SK-N-SH treated with all-trans-retinoic acid at 6 μM for 48 hours (cell line): ENCODE results near the gene GRIK1.

Experiments used
- ATAC-seq: fragments of 200-7000 bp; cut with Tn5 transposase; 3 replicates; pipeline ENCODE4 v1.9.1; 2020; ENCODE audit warnings: mild to moderate bottlenecking, moderate library complexity
- ARNTL ChIP-seq: fragments of 450-650 bp; formaldehyde crosslinking; IDR thresholded peaks from 2 replicates; pipeline ENCODE4 v1.5.0; 2020; ENCODE audit warnings: low read depth, mild to moderate bottlenecking, moderate library complexity, borderline replicate concordance
- BACH2 ChIP-seq: fragments of 250-450 bp; sonication (Bioruptor Pico); IDR thresholded peaks from 2 replicates; pipeline ENCODE4 v1.9.0; 2021; ENCODE audit warnings: mild to moderate bottlenecking, borderline replicate concordance
- CREB5 ChIP-seq: fragments of 250-450 bp; sonication (Bioruptor Pico); IDR thresholded peaks from 2 replicates; pipeline ENCODE4 v1.5.1; 2020; ENCODE audit warnings: low read depth, mild to moderate bottlenecking, moderate library complexity
- CSDC2 ChIP-seq: fragments of 250-450 bp; sonication (Bioruptor Pico); IDR thresholded peaks from 2 replicates; pipeline ENCODE4 v1.5.0; 2020; ENCODE audit warnings: mild to moderate bottlenecking, moderate library complexity
- ESRRG ChIP-seq: fragments of 250-450 bp; sonication (Bioruptor Pico); IDR thresholded peaks from 2 replicates; pipeline ENCODE4 v1.6.1; 2021; ENCODE audit warnings: mild to moderate bottlenecking
- GLIS3 ChIP-seq: fragments of 250-450 bp; sonication (Bioruptor Pico); IDR thresholded peaks from 2 replicates; pipeline ENCODE4 v1.5.0; 2020; ENCODE audit warnings: mild to moderate bottlenecking, moderate library complexity
- ISL1 ChIP-seq: fragments of 250-450 bp; sonication (Bioruptor Pico); IDR thresholded peaks from 2 replicates; pipeline ENCODE4 v2.1.2; 2022; ENCODE audit warnings: mild to moderate bottlenecking, moderate library complexity
- OSR1 ChIP-seq: fragments of 250-450 bp; sonication (Bioruptor Pico); IDR thresholded peaks from 2 replicates; pipeline ENCODE4 v1.8.0; 2022; ENCODE audit warnings: moderate library complexity, mild to moderate bottlenecking, inconsistent platforms
- PPARA ChIP-seq: fragments of 250-450 bp; sonication (Bioruptor Pico); IDR thresholded peaks from 2 replicates; pipeline ENCODE4 v1.5.0; 2020; ENCODE audit warnings: mild to moderate bottlenecking, borderline replicate concordance
- RARB ChIP-seq: fragments of 250-450 bp; sonication (Bioruptor Pico); IDR thresholded peaks from 2 replicates; pipeline ENCODE4 v1.8.0; 2021; ENCODE audit warnings: mild to moderate bottlenecking, moderate library complexity
- SNAI2 ChIP-seq: fragments of 250-450 bp; sonication (Bioruptor Pico); IDR thresholded peaks from 2 replicates; pipeline ENCODE4 v1.5.0; 2020; ENCODE audit warnings: mild to moderate bottlenecking, moderate library complexity
- TCF4 ChIP-seq: fragments of 250-450 bp; sonication (Bioruptor Pico); IDR thresholded peaks from 2 replicates; pipeline ENCODE4 v1.8.0; 2021; ENCODE audit warnings: mild to moderate bottlenecking, moderate library complexity, borderline replicate concordance
- TOX ChIP-seq: fragments of 250-450 bp; sonication (Bioruptor Pico); IDR thresholded peaks from 2 replicates; pipeline ENCODE4 v1.8.0; 2021; ENCODE audit warnings: mild to moderate bottlenecking, moderate library complexity, borderline replicate concordance
- ZC3H10 ChIP-seq: fragments of 250-450 bp; sonication (Bioruptor Pico); IDR thresholded peaks from 2 replicates; pipeline ENCODE4 v1.5.1; 2021; ENCODE audit warnings: mild to moderate bottlenecking, moderate library complexity
- ZFP3 ChIP-seq: fragments of 250-450 bp; sonication (Bioruptor Pico); IDR thresholded peaks from 2 replicates; pipeline ENCODE4 v1.5.0; 2020; ENCODE audit warnings: mild to moderate bottlenecking, moderate library complexity
- ZFP30 ChIP-seq: fragments of 450-650 bp; formaldehyde crosslinking; IDR thresholded peaks from 2 replicates; pipeline ENCODE4 v1.5.0; 2022; ENCODE audit warnings: mild to moderate bottlenecking, moderate library complexity
- ZNF565 ChIP-seq: fragments of 450-650 bp; formaldehyde crosslinking; conservative IDR thresholded peaks from 2 replicates; pipeline ENCODE4 v1.5.0; 2020; ENCODE audit warnings: low read depth, mild to moderate bottlenecking, moderate library complexity
- ZNF70 ChIP-seq: fragments of 450-650 bp; formaldehyde crosslinking; IDR thresholded peaks from 2 replicates; pipeline ENCODE4 v1.5.0; 2020; ENCODE audit warnings: mild to moderate bottlenecking, moderate library complexity
- ZNF8 ChIP-seq: fragments of 450-650 bp; formaldehyde crosslinking; IDR thresholded peaks from 2 replicates; pipeline ENCODE4 v1.5.0; 2020; ENCODE audit warnings: mild to moderate bottlenecking, moderate library complexity
- TF ChIP-seq, protein P1 (sequence below): fragments of 250-450 bp; sonication (Bioruptor Pico); IDR thresholded peaks from 2 replicates; pipeline ENCODE4 v1.5.1; 2021; ENCODE audit warnings: mild to moderate bottlenecking, moderate library complexity
- TF ChIP-seq, protein P2 (sequence below): fragments of 250-450 bp; sonication (Bioruptor Pico); IDR thresholded peaks from 2 replicates; pipeline ENCODE4 v1.5.0; 2020; ENCODE audit warnings: mild to moderate bottlenecking, moderate library complexity
- TF ChIP-seq, protein P3 (sequence below): fragments of 250-450 bp; sonication (Bioruptor Pico); IDR thresholded peaks from 2 replicates; pipeline ENCODE4 v1.8.0; 2021; ENCODE audit warnings: low read depth, mild to moderate bottlenecking, moderate library complexity, borderline replicate concordance
- TF ChIP-seq, protein P4 (sequence below): fragments of 250-450 bp; sonication (Bioruptor Pico); IDR thresholded peaks from 2 replicates; pipeline ENCODE4 v1.8.0; 2020; ENCODE audit warnings: mild to moderate bottlenecking, moderate library complexity, borderline replicate concordance

GRIK1 gene

GRCh38 chr21:29762570-29763082, 177.2 kb downstream of the GRIK1 start:
- no peak for TF ChIP-seq ARNTL (CRISPR knock-in tag)
- no peak for TF ChIP-seq SNAI2
- TF ChIP-seq ZFP30 (CRISPR knock-in tag): no peak
- no peak for TF ChIP-seq ZFP3 (CRISPR knock-in tag)
- no peak for TF ChIP-seq GLIS3
- TF ChIP-seq BACH2 (CRISPR knock-in tag): no peak
- no peak for TF ChIP-seq ZNF70 (CRISPR knock-in tag)
- TF ChIP-seq ESRRG: no peak
- no peak for TF ChIP-seq CSDC2 (CRISPR knock-in tag)
- TF ChIP-seq TOX: no peak
- TF ChIP-seq OSR1 (CRISPR knock-in tag): no peak
- TF ChIP-seq RARB: no peak
- no peak for TF ChIP-seq ZNF565
- TF ChIP-seq, protein P1, sequence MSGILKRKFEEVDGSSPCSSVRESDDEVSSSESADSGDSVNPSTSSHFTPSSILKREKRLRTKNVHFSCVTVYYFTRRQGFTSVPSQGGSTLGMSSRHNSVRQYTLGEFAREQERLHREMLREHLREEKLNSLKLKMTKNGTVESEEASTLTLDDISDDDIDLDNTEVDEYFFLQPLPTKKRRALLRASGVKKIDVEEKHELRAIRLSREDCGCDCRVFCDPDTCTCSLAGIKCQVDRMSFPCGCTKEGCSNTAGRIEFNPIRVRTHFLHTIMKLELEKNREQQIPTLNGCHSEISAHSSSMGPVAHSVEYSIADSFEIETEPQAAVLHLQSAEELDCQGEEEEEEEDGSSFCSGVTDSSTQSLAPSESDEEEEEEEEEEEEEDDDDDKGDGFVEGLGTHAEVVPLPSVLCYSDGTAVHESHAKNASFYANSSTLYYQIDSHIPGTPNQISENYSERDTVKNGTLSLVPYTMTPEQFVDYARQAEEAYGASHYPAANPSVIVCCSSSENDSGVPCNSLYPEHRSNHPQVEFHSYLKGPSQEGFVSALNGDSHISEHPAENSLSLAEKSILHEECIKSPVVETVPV (CRISPR knock-in tag): no peak
- TF ChIP-seq, protein P2, sequence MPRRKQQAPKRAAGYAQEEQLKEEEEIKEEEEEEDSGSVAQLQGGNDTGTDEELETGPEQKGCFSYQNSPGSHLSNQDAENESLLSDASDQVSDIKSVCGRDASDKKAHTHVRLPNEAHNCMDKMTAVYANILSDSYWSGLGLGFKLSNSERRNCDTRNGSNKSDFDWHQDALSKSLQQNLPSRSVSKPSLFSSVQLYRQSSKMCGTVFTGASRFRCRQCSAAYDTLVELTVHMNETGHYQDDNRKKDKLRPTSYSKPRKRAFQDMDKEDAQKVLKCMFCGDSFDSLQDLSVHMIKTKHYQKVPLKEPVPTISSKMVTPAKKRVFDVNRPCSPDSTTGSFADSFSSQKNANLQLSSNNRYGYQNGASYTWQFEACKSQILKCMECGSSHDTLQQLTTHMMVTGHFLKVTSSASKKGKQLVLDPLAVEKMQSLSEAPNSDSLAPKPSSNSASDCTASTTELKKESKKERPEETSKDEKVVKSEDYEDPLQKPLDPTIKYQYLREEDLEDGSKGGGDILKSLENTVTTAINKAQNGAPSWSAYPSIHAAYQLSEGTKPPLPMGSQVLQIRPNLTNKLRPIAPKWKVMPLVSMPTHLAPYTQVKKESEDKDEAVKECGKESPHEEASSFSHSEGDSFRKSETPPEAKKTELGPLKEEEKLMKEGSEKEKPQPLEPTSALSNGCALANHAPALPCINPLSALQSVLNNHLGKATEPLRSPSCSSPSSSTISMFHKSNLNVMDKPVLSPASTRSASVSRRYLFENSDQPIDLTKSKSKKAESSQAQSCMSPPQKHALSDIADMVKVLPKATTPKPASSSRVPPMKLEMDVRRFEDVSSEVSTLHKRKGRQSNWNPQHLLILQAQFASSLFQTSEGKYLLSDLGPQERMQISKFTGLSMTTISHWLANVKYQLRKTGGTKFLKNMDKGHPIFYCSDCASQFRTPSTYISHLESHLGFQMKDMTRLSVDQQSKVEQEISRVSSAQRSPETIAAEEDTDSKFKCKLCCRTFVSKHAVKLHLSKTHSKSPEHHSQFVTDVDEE: no peak
- no peak for TF ChIP-seq TCF4 (CRISPR knock-in tag)
- no peak for TF ChIP-seq CREB5
- no peak for ATAC-seq

DNA sequence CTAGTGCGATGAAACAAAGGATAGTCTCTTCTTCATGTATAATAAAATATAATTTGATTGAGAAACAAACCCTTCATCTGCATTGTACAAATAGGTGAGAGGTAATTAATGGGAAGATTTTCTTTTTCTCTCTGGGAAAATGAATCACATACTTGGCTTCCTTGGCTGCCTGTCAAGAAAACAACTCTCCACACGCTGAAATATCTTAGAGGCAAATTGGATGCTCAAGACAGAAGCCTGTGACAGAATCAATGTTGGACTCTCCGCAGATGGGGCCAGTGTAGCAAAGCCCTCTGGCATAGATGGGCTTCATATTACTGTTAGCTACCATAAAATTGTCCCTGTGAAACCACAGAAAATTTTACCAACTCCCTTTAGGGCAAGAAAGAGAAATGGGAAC, 186.6 kb downstream of the GRIK1 start:
- TF ChIP-seq ZNF70 (CRISPR knock-in tag) (no peak), OSR1 (CRISPR knock-in tag) (no peak), TCF4 (CRISPR knock-in tag) (no peak), ZNF8 (CRISPR knock-in tag) (no peak)
- ATAC-seq: no peak

DNA sequence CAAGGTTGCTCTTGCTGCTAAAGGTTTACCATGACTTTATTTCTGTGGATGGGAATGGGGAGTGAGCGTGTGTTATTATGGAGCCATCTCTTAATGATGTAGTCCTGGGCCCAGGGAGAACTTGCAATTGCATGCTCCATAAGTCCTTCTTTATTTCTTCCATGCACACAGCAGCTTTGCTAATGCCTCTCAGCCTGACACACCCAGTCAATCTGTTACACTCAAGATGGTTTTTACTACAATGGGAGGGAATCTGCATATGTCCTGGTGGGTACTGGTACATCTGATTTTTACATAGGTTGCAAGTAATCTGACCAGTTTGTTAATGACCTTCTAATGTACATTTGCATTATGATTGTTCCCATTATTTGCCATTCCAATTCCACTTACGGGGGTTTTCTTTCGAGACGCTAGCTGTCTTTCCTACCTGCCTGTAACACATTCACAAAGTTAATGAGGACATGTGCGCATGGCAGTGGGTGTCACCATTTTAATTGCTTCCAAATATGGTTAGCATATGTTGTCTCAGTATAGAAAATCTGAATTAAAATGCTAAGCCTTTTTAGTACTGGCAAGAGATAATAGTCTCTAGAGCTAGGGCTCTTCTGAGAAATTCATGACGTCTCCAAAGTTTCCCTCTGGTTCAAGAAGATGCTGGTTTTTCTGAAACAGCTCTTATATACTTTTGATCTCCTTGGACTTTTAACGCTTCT, 188.2 kb downstream of the GRIK1 start:
- no peak for ATAC-seq
- TF ChIP-seq CSDC2 (CRISPR knock-in tag) (no peak), ZFP30 (CRISPR knock-in tag) (no peak)

DNA sequence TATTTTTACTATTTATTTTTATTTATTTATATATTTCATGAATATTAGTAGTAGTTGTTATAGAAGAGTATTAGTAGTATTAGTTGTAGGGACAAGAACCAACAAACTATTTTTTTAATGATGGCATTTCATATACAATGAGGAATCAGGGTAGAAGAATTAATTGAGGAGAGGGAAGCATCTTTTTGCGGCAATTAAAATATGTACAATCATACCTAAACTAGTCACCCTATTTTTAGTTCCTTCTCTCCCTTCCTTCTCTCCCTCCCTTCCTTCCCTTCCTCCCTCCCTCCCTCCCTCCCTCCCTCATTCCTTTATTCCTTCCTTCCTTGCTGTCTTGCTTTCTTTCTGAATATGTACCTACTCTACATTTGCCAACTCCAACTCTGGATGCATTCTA, 189.8 kb downstream of the GRIK1 start:
- ATAC-seq: no peak
- no peak for TF ChIP-seq ARNTL (CRISPR knock-in tag)
- TF ChIP-seq CSDC2 (CRISPR knock-in tag): no peak
- no peak for TF ChIP-seq PPARA (CRISPR knock-in tag)
- TF ChIP-seq CREB5: no peak
- TF ChIP-seq ZFP30 (CRISPR knock-in tag): no peak
- no peak for TF ChIP-seq ZNF8 (CRISPR knock-in tag)
- TF ChIP-seq, protein P3, sequence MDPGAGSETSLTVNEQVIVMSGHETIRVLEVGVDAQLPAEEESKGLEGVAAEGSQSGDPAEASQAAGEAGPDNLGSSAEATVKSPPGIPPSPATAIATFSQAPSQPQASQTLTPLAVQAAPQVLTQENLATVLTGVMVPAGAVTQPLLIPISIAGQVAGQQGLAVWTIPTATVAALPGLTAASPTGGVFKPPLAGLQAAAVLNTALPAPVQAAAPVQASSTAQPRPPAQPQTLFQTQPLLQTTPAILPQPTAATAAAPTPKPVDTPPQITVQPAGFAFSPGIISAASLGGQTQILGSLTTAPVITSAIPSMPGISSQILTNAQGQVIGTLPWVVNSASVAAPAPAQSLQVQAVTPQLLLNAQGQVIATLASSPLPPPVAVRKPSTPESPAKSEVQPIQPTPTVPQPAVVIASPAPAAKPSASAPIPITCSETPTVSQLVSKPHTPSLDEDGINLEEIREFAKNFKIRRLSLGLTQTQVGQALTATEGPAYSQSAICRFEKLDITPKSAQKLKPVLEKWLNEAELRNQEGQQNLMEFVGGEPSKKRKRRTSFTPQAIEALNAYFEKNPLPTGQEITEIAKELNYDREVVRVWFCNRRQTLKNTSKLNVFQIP (CRISPR knock-in tag): no peak
- no peak for TF ChIP-seq GLIS3
- no peak for TF ChIP-seq SNAI2
- TF ChIP-seq ZNF565: no peak
- no peak for TF ChIP-seq ISL1 (CRISPR knock-in tag)
- TF ChIP-seq ZC3H10: no peak
- TF ChIP-seq ESRRG: no peak
- TF ChIP-seq RARB: no peak
- TF ChIP-seq OSR1 (CRISPR knock-in tag): no peak
- TF ChIP-seq, protein P4, sequence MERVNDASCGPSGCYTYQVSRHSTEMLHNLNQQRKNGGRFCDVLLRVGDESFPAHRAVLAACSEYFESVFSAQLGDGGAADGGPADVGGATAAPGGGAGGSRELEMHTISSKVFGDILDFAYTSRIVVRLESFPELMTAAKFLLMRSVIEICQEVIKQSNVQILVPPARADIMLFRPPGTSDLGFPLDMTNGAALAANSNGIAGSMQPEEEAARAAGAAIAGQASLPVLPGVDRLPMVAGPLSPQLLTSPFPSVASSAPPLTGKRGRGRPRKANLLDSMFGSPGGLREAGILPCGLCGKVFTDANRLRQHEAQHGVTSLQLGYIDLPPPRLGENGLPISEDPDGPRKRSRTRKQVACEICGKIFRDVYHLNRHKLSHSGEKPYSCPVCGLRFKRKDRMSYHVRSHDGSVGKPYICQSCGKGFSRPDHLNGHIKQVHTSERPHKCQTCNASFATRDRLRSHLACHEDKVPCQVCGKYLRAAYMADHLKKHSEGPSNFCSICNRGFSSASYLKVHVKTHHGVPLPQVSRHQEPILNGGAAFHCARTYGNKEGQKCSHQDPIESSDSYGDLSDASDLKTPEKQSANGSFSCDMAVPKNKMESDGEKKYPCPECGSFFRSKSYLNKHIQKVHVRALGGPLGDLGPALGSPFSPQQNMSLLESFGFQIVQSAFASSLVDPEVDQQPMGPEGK (CRISPR knock-in tag): no peak
- TF ChIP-seq ZNF70 (CRISPR knock-in tag): no peak
- TF ChIP-seq ZFP3 (CRISPR knock-in tag): no peak
- TF ChIP-seq, protein P1 (CRISPR knock-in tag): no peak
